CD4-positive, alpha-beta T cell treated with Interleukin-2 at 100 ng/mL for 4 hours (primary cell): ENCODE data around the gene DENND1B.
A peak's percentile ranks its signal among the peaks of the same experiment; 100 is the strongest.

Source experiments
- DNase-seq: peaks from one replicate; pipeline ENCODE4 v3.0.0-alpha.2; 2020; ENCODE audit warnings: low spot score

DENND1B gene

GRCh38 chr1:197775282-197776262, at the start of gene DENND1B:
Gene DENND1B (minus strand): TSS chr1:197775480. CDS start chr1:197775155, 325 bp downstream.
- peak; percentile 76 for DNase-seq

- DNase-seq, result no peak
Measured at GRCh38 chr1:197814306-197814705, 39.0 kb upstream of the DENND1B start.

GRCh38 chr1:197813741-197814140, 38.5 kb upstream of the DENND1B start:
- DNase-seq, result no peak

GRCh38 chr1:197811769-197812168, 36.5 kb upstream of the DENND1B start:
- no peak for DNase-seq

GRCh38 chr1:197810812-197811211, 35.5 kb upstream of the DENND1B start:
- no peak for DNase-seq

- no peak for DNase-seq
Measured at GRCh38 chr1:197808880-197809279, 33.6 kb upstream of the DENND1B start.

GRCh38 chr1:197807739-197808453, 32.6 kb upstream of the DENND1B start:
- no peak for DNase-seq

- DNase-seq, result no peak
Measured at GRCh38 chr1:197807216-197807615, 31.9 kb upstream of the DENND1B start.

GRCh38 chr1:197806718-197807117, 31.4 kb upstream of the DENND1B start:
- DNase-seq, result no peak

GRCh38 chr1:197801684-197802083, 26.4 kb upstream of the DENND1B start:
- no peak for DNase-seq

- DNase-seq, result no peak
Measured at GRCh38 chr1:197801111-197801482, 25.8 kb upstream of the DENND1B start.

- DNase-seq, result no peak
Measured at GRCh38 chr1:197800379-197801110, 25.3 kb upstream of the DENND1B start.

- no peak for DNase-seq
Measured at GRCh38 chr1:197799271-197799670, 24.0 kb upstream of the DENND1B start.

GRCh38 chr1:197798492-197798891, 23.2 kb upstream of the DENND1B start:
- DNase-seq, result no peak

- no peak for DNase-seq
Measured at GRCh38 chr1:197797010-197797409, 21.7 kb upstream of the DENND1B start.

GRCh38 chr1:197788741-197789739, 13.8 kb upstream of the DENND1B start:
- DNase-seq, result no peak

- no peak for DNase-seq
Measured at GRCh38 chr1:197787623-197788536, 12.6 kb upstream of the DENND1B start.

GRCh38 chr1:197787056-197787455, 11.8 kb upstream of the DENND1B start:
- no peak for DNase-seq

GRCh38 chr1:197786280-197786679, 11.0 kb upstream of the DENND1B start:
- DNase-seq, result no peak

- no peak for DNase-seq
Measured at GRCh38 chr1:197783510-197783948, 8.2 kb upstream of the DENND1B start.
